GM19193 (cell line): ENCODE results near the gene USP6.

Experiments used
- POLR2A ChIP-seq: IDR thresholded peaks from 4 replicates; pipeline ENCODE4 v1.6.1; 2011; ENCODE audit not compliant: insufficient read depth, insufficient read length; ENCODE audit errors: extremely low read depth

The USP6 gene

DNA sequence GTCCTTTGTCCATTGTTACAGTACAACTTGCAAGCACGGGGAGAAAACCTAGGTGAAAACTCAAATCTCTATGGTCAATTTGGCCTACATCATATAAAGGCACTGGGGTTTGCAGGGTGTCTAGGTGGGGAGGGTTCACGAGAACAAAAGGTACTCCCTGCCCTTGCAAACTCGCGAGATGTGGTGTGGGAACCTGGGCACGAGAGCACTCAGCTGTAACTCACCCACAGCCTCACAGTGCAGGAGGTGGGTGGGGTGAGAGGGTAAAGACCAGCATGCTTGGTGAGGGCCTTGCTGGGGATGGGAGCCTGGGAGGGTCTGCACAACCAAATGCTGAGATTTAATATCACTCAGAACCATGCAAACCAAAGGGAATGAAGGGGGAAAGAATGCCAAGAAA lies 94.3 kb downstream of the USP6 start:
- TF ChIP-seq POLR2A: no peak

DNA sequence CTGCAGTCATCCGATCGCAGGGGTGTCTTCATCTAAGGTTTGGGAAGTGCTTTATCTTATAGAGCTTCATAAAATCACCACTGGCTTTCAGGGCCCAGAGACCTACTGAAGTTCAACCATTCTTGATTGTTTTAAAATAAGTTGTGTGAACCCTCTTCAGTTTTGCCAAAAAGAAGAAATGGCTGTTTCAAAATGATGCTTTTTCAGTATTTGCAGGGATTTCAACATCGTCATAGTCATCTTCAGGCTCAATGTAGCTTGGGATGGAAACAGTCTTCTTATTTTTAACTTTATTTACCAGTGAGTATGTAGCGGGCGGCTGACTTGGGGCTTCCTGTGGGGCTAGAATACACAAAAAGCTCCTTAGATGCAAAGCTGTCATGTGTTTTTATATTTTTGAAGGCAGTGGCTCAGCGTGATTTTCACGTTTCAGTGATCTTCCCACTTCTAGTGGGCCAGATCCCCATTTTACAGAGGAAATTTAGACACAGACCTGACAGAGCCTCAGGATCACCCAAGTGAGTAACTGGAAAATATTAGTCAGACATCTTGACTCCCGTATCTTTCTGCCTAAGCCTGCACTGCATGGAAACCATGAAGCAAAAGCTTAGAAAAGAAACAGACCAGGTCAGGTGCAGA lies 94.9 kb downstream of the USP6 start:
- TF ChIP-seq POLR2A: no peak

- no peak for TF ChIP-seq POLR2A
Measured at GRCh38 chr17:5211458-5211857, 95.6 kb downstream of the USP6 start.

DNA sequence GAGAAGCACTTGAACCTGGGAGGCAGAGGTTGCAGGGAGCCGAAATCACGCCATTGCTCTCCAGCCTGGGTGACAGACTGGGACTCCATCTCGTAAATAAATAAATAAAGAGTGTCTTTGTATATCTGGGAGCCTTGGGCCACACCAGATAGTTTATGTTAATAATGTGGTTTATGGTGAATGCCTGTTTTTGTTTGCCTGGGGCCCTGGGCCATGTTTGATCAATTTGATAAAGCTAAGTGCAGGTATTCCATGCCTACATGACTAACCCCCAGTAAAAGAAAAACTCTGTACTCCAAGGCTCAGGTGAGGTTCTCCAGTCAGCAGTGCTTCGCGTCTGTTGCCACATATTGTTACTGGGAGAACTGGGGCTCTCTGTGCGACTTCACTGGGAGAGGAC lies 103.7 kb downstream of the USP6 start:
- no peak for TF ChIP-seq POLR2A

DNA sequence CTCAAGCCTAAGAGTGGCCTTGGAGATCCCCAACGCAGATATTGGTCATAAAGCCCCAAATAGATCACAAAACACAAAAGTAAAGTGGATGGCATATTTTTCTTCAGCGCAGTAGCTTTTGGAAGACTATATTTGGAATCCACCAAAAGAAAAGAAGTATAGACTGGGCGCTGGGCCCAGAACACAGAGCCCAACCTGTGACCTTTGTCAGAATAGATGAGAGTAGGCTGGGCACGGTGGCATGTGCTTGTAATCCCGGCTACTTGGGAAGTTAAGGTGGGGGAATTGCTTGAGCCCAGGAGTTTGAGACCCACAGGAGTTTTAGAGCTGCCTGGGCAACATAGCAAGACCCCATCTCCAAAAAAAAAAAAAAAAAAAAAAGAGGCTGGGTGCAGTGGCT lies 104.2 kb downstream of the USP6 start:
- no peak for TF ChIP-seq POLR2A
